Measurements from ENCODE around the gene IGFBP3.

The IGFBP3 gene

DNA sequence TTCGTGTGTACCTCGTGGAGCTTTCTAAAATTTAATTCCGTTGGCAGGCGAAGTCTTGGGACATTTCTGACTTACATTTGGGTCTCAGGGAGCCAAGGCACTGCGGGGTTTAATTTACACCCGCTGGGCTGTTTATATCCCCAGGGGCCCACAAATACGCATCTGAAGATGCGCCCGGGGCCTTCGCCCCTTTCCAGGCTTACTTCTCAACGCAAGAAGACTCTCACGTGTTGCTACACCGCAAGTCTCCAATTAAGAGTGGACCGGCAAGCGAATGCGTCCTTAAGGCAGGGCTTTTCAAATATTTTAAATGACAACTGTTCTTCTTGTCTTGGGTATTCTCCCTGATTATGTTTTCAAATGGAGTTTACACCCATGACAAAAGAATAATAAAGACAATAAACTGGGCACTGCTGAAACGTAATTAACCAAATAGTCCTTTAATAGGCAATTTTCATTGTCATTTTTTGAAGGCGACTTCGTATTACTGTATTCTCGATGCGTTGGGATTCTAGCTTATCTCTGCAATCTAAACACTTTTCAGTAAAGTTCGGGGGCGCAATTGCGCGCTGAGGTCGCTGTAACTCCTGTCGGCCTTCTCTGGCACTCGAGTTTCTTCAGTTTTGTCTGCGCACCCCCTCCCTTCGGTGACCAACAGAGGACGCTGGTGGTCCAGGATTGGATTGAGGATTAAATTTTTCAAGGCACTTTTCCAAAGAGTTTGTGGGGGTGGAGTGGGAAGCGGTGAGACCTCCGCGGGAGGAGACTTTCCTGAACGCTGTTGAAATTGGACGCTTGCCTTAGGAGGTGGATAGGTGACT is 837 bp upstream of the IGFBP3 start:
- no peaks in the 10 kb centered on the region for H3K79me2 ChIP-seq (ENCODE audit: low read length)
- no peaks in the 10 kb centered on the region for H3K9me3 ChIP-seq (replicated peaks; ENCODE audit: insufficient read depth, low read length)
- H3K36me3 ChIP-seq (replicated peaks; ENCODE audit: insufficient read depth, low read length) = no peaks in the 10 kb centered on the region
- H3K9me2 ChIP-seq (replicated peaks; ENCODE audit: insufficient read depth, low read length) = no peaks in the 10 kb centered on the region
- peak overlapping the region; percentile 65 for H3K4me3 ChIP-seq (ENCODE audit: low read length)
- no peaks in the 10 kb centered on the region for H4K20me1 ChIP-seq (ENCODE audit: insufficient read depth, low read length)
- H3K9ac ChIP-seq (ENCODE audit: low read length) = peak overlapping the region; percentile 33; the same call in 1 of the 2 replicates
- H3K4me1 ChIP-seq (ENCODE audit: low read length) = peaks cover 21% of the 10 kb centered on the region; the same call in 1 of the 2 replicates
- no peak overlapping the region; the same call in 1 of the 2 replicates for H3K27ac ChIP-seq (ENCODE audit: low read length)
- peak overlapping the region; percentile 91 for H2AFZ ChIP-seq (ENCODE audit: low read length)
- peaks cover 23% of the 10 kb centered on the region for H3F3A ChIP-seq (ENCODE audit: insufficient read depth, low read length)
- no peaks in the 10 kb centered on the region for H3K27me3 ChIP-seq (replicated peaks; ENCODE audit: insufficient read depth, low read length)
- DNase-seq = peak; percentile 74
- TF ChIP-seq EZH2 (optimal IDR thresholded peaks at IDR 0.05; ENCODE audit: low read depth, low read length) = no peak
- no peak for TF ChIP-seq EZH2phosphoT487 (IDR thresholded peaks at IDR 0.05; ENCODE audit: low read length)
- TF ChIP-seq, protein P1, sequence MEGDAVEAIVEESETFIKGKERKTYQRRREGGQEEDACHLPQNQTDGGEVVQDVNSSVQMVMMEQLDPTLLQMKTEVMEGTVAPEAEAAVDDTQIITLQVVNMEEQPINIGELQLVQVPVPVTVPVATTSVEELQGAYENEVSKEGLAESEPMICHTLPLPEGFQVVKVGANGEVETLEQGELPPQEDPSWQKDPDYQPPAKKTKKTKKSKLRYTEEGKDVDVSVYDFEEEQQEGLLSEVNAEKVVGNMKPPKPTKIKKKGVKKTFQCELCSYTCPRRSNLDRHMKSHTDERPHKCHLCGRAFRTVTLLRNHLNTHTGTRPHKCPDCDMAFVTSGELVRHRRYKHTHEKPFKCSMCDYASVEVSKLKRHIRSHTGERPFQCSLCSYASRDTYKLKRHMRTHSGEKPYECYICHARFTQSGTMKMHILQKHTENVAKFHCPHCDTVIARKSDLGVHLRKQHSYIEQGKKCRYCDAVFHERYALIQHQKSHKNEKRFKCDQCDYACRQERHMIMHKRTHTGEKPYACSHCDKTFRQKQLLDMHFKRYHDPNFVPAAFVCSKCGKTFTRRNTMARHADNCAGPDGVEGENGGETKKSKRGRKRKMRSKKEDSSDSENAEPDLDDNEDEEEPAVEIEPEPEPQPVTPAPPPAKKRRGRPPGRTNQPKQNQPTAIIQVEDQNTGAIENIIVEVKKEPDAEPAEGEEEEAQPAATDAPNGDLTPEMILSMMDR (IDR thresholded peaks at IDR 0.05; ENCODE audit: low read length) = peak; percentile 96
- peak overlapping the region; percentile 98 for H3K4me2 ChIP-seq (ENCODE audit: low read depth, low read length)

DNA sequence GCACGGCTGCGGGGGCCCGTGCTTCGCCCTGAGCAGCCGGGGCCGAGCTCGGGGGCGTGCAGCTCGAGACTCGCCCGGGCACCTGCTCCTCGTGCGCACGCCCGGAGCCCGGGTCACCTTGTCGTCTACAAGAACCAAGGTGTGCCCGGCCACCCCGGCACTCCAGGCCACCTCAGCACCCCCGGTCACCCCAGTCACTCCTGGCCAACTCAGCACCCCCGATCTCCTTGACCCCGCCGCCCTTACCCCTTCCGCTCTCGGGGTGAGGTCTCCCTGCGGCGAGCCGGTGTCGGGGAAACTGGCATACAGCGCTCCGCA is 268 bp upstream of the IGFBP3 start:
- Histone ChIP-seq H3K4me1 (ENCODE audit: low read length) (peaks cover 21% of the 10 kb centered on the region; the same call in 1 of the 2 replicates), H3F3A (ENCODE audit: insufficient read depth, low read length) (peaks cover 23% of the 10 kb centered on the region), H3K27me3 (replicated peaks; ENCODE audit: insufficient read depth, low read length) (no peaks in the 10 kb centered on the region), H3K4me2 (ENCODE audit: low read depth, low read length) (peak overlapping the region; percentile 98), H3K79me2 (ENCODE audit: low read length) (no peaks in the 10 kb centered on the region), H3K4me3 (ENCODE audit: low read length) (peak overlapping the region; percentile 65), H3K36me3 (replicated peaks; ENCODE audit: insufficient read depth, low read length) (no peaks in the 10 kb centered on the region), H3K9me3 (replicated peaks; ENCODE audit: insufficient read depth, low read length) (no peaks in the 10 kb centered on the region), H3K9me2 (replicated peaks; ENCODE audit: insufficient read depth, low read length) (no peaks in the 10 kb centered on the region), H4K20me1 (ENCODE audit: insufficient read depth, low read length) (no peaks in the 10 kb centered on the region), H3K9ac (ENCODE audit: low read length) (peak overlapping the region; percentile 27; the same call in 1 of the 2 replicates), H2AFZ (ENCODE audit: low read length) (peak overlapping the region; percentile 91; the same call in 1 of the 2 replicates), H3K27ac (ENCODE audit: low read length) (no peak overlapping the region)
- TF ChIP-seq, protein P1 (IDR thresholded peaks at IDR 0.05; ENCODE audit: low read length) = no peak
- TF ChIP-seq EZH2phosphoT487 (IDR thresholded peaks at IDR 0.05; ENCODE audit: low read length) = no peak
- TF ChIP-seq EZH2 (optimal IDR thresholded peaks at IDR 0.05; ENCODE audit: low read depth, low read length) = no peak
- DNase-seq = no peak

DNA sequence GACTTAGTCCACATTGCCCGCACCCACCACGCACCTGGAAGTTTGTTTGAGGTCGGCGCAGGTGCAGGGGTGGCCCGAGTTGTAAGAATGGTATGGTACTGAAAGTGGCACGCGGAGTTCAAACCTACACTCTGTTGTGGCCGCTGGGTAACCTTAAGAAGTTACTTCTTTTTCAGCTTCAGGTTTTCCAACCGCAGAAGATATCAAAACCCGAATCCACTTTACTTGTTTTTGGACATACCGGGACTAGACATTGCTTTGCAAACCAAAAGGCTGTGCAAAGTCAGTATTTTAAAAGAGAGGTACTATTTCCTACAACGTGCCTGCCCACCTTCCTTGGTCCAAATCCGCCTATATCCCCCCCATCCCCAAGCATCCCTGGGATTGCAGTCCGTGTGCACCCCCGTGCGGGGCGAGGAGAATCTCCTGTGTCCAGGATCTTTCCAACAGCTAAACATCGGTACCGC is 1.0 kb downstream of the IGFBP3 start:
- Histone ChIP-seq H3K79me2 (ENCODE audit: low read length) (no peaks in the 10 kb centered on the region), H3K9ac (ENCODE audit: low read length) (peak overlapping the region; percentile 52), H3K4me3 (ENCODE audit: low read length) (peak overlapping the region; percentile 65), H2AFZ (ENCODE audit: low read length) (peak overlapping the region; percentile 58), H3K4me2 (ENCODE audit: low read depth, low read length) (peak overlapping the region; percentile 86), H3F3A (ENCODE audit: insufficient read depth, low read length) (peaks cover 23% of the 10 kb centered on the region), H4K20me1 (ENCODE audit: insufficient read depth, low read length) (no peaks in the 10 kb centered on the region), H3K27me3 (replicated peaks; ENCODE audit: insufficient read depth, low read length) (no peaks in the 10 kb centered on the region), H3K27ac (ENCODE audit: low read length) (peak overlapping the region; percentile 30; the same call in 1 of the 2 replicates), H3K4me1 (ENCODE audit: low read length) (peaks cover 21% of the 10 kb centered on the region; the same call in 1 of the 2 replicates), H3K9me3 (replicated peaks; ENCODE audit: insufficient read depth, low read length) (no peaks in the 10 kb centered on the region), H3K9me2 (replicated peaks; ENCODE audit: insufficient read depth, low read length) (no peaks in the 10 kb centered on the region), H3K36me3 (replicated peaks; ENCODE audit: insufficient read depth, low read length) (no peaks in the 10 kb centered on the region)
- TF ChIP-seq, protein P1 (IDR thresholded peaks at IDR 0.05; ENCODE audit: low read length) = no peak
- TF ChIP-seq EZH2 (optimal IDR thresholded peaks at IDR 0.05; ENCODE audit: low read depth, low read length) = no peak
- no peak for TF ChIP-seq EZH2phosphoT487 (IDR thresholded peaks at IDR 0.05; ENCODE audit: low read length)
- peak; percentile 75 for DNase-seq

Data from MM.1S (cell line).